HG03108 (cell line): ENCODE data around the gene RSPH3.
"Not testable (repeated sequence)": the region's sequence is repeated elsewhere in the genome, so short reads cannot be mapped to it uniquely, and the experiment has no call there.

Source experiments
- ATAC-seq: cut with Tn5 transposase; IDR thresholded peaks from one replicate; pipeline ENCODE4 v1.9.1; 2021; ENCODE audit warnings: moderate library complexity; ENCODE audit not compliant: unreplicated experiment

The RSPH3 gene

DNA sequence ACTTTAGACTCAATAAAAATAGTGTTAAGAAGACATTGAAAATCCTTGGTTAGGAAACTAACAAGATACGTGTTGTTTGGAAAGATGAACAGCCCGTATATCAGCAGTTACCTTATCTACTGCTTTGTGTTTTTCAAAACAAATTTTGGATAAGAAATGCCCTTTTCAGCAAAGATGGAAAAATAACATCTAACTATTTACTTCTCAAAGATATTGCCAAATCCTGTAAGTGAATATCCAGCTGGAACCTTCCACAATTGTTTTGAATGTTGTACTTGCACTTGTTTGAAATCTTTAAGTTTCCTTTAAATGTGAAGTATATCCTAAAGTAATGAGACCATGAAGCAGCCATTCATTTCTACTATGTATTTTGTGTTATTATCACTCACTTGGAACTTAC, 30.2 kb upstream of the RSPH3 start:
- ATAC-seq = no peak

- ATAC-seq = not testable (repeated sequence)
These were observed 25.2 kb upstream of the RSPH3 start for GRCh38 chr6:159025224-159025623.

DNA sequence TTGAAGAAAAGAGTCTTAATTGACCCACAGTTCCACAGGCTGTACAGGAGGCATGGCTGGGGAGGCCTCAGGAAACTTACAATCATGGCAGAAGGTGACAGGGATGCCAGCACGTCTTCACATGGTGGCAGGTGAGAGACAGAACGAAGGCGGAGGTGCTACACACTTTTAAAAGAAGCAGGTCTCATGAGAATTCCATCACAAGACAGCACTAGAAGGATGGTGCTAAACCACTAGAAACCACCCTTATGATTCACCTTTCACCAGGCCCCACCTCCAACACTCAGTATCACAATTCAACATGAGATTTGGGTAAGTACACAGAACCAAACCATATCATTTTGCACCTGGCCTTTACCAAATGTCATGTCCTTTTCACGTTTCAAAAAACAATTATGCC, 23.9 kb upstream of the RSPH3 start:
- no peak for ATAC-seq

DNA sequence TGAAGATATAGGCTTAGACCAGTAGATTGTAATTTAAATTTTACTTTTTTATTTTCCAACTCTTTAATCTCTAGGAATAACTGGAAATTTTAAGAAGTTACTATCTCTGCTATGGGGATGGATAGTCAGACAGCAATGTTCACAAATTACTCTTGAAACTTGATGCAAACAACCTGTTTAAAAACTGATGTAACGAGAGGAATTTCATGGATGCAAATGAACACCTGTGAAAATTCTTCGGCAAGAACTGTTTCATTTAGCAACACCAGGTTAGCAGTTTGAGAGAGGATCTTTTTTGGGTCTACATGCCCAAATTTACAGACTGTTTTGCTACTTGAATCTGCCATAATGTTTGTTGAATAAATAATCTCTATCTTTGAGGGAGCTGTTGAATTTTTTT, 20.0 kb upstream of the RSPH3 start:
- ATAC-seq = no peak

- no peak for ATAC-seq
These were observed 18.0 kb upstream of the RSPH3 start for GRCh38 chr6:159017757-159018559.

DNA sequence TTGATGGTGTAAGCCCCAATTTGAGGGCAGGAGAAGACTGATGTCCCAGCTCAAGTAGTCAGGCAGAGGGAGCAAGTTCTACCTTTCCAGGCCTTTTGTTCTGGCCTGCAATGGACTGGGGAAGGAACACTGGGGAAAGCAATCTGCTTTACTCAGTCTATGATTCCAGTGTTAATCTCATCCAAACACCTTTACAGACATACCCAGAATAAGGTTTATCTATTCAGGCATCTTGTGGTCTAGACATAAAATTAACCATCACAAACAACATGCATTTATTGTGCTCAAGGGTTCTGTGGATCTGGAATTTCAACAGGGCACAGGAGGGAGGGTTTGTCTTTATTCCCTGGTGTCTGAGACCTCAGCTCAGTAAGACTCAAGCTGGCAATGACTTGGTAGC, 14.4 kb upstream of the RSPH3 start:
- no peak for ATAC-seq

DNA sequence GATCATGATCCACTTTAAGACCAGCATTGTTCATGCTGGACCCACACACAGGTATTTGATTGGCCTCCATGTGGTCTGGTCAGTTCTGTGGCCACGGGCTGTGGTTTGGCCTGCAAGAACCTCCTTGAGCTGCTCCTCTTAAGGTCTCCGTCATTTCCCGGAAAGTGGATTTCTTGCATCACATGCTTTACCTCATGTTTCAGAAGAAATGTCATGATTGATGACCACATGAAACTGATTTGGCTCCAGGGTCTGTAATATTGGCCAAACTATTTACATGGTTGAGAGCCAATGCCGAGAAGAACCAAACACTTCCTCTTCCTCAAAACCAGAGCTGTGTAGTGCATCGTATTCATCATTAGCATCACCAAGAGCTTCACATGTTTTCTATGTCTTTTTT, 13.2 kb upstream of the RSPH3 start:
- no peak for ATAC-seq

- ATAC-seq = no peak
These were observed 12.2 kb upstream of the RSPH3 start for GRCh38 chr6:159012201-159012600.

- ATAC-seq = not testable (repeated sequence)
These were observed 10.1 kb upstream of the RSPH3 start for GRCh38 chr6:159010037-159010612.

DNA sequence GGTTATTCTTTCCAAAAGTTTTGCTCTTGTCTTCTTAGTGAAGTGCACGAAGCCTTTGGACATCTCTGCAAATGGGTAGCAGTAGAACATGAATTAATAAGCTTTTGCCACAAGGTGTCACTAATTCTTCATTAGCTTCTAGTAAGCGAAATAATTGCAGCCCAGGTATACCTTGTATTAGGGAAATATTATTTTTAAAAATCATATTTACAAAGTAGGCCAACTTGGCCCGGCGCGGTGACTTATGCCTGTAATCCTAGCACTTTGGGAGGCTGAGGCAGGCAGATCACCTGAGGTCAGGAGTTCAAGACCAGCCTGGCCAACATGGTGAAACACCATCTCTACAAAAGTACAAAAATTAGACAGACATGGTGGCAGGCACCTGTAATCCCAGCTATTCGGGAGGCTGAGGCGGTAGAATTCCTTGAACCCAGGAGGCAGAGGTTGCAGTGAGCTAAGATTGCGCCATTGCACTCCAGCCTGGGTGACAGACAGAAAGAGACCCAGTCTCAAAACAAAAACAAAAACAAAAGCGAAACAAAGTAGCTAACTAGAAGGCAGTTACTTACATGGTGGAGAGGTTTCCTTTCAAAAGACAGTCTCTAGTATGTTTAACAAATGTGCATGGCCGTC, 8.8 kb upstream of the RSPH3 start:
- peak; percentile 64 for ATAC-seq

GRCh38 chr6:159007510-159007909, 7.5 kb upstream of the RSPH3 start:
- no peak for ATAC-seq

DNA sequence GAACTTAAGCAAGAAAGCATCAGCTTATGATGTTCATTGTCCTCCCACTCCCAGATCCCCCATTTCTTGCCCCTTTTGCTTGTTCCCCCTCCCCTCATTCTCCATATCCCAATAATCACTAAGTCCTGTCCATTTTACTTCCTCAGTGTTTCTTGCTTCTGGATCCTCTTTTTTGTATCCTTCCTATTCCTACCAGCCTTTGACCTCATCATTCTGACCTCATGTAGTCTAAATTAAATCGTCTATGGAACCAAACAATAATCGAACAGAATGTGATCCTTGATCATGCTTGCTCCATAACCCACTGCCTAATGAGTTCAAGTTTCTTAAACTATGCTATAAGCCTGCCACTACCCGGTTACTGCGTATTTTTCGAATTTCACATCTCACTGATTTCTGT, 5.4 kb upstream of the RSPH3 start:
- no peak for ATAC-seq

GRCh38 chr6:159004592-159004991, 4.6 kb upstream of the RSPH3 start:
- ATAC-seq = no peak

- ATAC-seq = no peak
These were observed 2.6 kb upstream of the RSPH3 start for GRCh38 chr6:159002432-159003155.

GRCh38 chr6:158999154-158999665, 792 bp downstream of the RSPH3 start:
- peak; percentile 14 for ATAC-seq

- no peak for ATAC-seq
These were observed 3.1 kb downstream of the RSPH3 start for GRCh38 chr6:158996856-158997255.

DNA sequence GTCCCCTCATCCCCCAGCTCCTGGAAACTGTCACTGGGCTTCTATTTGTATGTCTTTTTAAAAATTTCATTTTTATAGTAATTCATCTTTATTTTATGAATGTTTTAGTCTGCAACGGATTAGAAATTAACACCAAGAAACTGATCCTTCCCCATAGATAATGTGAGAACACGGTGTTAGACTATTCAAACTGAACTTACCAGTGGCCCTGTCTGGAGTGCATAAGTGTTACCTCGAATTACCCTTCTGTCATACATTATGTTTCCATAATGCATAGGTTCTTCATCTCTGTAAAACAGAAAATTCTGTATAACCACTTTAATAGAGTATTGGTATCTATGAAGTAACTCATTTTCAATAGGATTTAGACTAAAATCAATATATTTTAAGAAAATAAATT, 6.4 kb downstream of the RSPH3 start:
- no peak for ATAC-seq

- no peak for ATAC-seq
These were observed 8.8 kb downstream of the RSPH3 start for GRCh38 chr6:158991017-158991723.

- not testable (repeated sequence) for ATAC-seq
These were observed 10.3 kb downstream of the RSPH3 start for GRCh38 chr6:158989711-158990110.

DNA sequence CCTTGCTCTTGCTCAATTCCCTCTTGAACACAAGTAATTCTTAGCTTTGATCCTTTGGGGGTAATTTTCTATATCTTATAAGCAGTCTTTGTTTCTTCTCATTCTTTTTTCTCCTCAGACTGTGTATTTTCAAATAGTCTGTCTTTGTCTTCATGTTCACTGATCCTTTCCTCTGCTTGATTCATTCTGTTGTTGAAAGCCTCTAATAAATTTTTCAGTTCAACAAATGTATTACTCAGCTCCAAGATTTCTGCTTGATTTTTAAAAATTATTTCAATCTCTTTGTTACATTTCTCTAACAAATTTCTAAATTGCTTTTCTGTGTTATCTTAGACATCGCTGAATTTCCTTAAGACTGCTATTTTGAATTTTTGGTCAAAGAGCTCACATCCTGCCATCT, 11.5 kb downstream of the RSPH3 start:
- ATAC-seq = no peak

DNA sequence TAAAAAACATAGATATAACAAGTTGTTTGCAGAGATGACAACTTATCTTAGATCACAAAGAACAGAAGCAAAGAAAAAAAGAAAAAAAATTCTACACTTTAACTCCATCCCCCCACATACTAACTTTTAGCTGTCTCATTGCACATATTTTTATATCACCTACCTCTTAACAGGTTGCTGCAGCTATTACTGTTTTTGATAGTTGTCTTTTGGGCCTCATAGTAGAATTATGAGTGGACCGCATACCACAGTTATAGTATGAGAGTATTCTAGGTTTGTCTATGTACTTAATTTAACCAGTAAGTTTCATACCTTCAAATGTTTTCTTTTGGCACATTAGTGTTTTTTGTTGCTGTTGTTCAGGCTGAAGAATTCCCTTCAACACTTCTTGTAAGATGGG, 12.3 kb downstream of the RSPH3 start:
- no peak for ATAC-seq
